Measurements from ENCODE around the gene PGA3.

The PGA3 gene

GRCh38 chr11:61254403-61255025 lies 51.2 kb downstream of the PGA3 start:
- peak; percentile 17 for DNase-seq

- DNase-seq = no peak
These were observed 53.6 kb downstream of the PGA3 start for GRCh38 chr11:61256710-61257482.

DNA sequence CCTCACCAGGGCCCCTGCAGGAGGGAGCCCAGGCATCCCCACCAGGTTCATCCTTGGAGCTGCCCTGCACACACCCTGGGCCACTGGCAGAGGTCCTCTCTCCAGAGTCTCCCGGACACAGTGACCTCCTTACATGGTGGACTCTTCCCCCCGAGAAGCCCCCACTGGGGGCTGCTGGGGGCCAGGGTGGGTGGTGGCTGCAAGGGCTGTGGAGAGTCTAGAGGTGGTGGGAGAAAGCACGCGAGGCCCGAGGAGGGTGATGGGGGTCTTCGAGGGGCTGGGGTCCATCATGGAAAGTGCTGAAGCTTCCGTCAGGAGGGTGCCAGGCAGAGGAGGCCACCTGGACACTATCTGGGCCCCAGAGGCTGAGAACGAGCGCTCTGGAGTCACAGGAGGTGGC lies 55.2 kb downstream of the PGA3 start:
- DNase-seq = no peak

GRCh38 chr11:61259363-61259762 lies 56.0 kb downstream of the PGA3 start:
- DNase-seq = no peak
